Limb (tissue), 2 donors: Measurements from ENCODE around the gene NMRK1.

ENCODE experiments used
- DNase-seq, 2 donors: peaks; one replicate each; pipeline ENCODE4 v3.0.0-alpha.2; 2016; ENCODE audit errors: extremely low spot score in 2 of 2

The NMRK1 gene

DNA sequence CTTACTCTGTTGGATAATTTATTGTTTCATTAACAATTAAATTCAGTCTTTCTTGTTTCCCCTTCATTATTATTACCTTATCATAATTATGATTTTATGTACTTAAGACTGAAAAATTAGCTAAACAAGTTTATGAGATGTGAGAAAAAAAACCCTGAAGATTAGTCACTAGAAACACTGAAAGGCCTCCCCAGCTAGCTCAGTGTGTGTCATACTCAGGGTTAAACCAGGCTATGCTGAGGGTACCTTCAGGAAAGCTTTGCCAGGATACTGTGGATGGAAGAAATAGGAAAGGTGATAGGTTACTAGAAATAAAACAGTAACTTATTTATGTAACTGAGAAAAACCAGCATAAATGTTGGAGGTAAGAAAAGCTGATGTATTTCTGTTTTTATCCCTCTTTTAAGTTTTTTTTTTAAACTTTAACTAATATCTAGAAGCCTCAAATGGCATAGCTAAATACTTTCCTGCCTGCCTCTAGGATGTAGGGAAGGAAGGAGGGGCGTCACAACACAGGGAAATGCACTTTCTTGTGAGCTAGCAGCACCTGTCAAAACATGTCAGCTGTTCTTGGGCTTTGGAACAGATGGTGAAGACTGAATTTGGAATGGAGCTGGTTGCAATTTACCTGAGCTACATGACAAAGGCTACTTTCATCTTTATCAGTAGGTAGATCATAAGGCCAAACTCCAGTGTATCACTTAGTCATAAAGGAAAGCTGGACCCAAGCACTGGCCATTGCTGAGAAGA, 24.2 kb downstream of the NMRK1 start:
- DNase-seq: no peak

GRCh38 chr9:75061169-75061568, 26.8 kb downstream of the NMRK1 start:
- DNase-seq: no peak

GRCh38 chr9:75054368-75055001, 33.5 kb downstream of the NMRK1 start:
- no peak for DNase-seq

GRCh38 chr9:75053869-75054268, 34.1 kb downstream of the NMRK1 start:
- DNase-seq: no peak

GRCh38 chr9:75051285-75051684, 36.7 kb downstream of the NMRK1 start:
- DNase-seq: no peak

DNA sequence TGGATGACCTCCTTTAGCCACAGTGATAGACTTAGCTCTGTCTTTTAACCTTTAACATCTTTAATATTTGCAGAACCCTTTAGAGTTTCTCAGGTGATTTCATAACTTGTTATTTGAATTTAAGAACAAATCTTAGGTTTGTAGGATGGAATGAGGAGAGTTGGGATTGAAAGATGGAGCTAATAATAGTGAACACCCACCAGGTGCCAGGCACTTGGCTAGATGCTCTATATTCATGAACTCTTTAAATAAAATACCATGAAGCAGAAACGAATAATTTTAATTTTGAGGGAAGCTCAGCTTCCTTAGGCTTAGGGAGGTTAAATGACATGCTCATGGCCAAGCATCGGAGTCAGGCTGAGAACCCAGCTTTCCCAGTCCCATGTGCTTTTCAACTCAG, 40.4 kb downstream of the NMRK1 start:
- no peak for DNase-seq

DNA sequence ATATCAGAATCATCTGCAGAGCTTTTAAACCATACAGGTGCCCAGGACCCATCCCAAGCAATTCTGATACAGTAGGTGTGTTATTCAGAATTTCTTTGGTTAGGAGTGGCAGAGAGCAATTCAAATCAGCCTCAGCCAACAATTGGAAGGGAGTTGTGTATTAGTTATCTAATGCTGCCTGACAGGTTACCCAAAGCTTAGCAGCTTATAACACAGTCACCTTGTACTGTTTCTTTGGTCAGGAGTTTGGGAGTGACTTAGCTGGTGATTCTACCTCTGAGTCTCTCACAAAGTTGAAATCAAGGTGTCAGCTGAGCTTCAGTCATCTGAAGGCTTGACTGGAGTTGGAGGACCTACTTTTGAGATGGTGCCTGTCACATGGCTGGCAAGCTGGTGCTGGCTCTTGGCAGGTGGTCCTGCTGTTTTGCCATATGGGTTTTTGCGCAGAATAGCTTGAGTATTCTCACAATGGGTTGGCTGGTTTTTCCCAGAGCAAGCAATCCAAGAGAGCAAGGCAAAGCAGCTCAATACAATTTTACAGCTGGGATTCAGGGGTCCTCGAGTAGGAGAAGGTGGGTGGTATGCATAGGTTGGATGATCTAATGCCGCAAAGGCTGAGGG, 41.1 kb downstream of the NMRK1 start:
- DNase-seq: no peak

DNA sequence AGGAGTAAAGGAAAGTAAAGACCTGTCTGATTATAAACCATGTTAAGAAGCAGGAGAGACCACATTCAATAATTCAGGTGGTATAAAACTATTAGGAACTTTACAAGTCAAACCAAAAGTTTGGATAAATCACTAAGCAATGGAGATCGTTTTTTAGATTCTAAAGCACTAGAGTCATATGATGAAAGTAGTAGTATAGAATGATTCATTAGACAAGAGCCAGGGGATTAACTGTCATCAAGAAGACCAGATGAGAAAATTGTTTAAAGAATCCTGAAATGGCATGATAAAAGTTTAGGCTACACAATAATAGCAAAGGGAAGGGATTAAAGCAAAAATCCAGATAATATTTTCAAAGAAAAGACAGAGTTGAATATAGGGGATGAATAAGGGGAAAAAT, 46.9 kb downstream of the NMRK1 start:
- no peak for DNase-seq

DNA sequence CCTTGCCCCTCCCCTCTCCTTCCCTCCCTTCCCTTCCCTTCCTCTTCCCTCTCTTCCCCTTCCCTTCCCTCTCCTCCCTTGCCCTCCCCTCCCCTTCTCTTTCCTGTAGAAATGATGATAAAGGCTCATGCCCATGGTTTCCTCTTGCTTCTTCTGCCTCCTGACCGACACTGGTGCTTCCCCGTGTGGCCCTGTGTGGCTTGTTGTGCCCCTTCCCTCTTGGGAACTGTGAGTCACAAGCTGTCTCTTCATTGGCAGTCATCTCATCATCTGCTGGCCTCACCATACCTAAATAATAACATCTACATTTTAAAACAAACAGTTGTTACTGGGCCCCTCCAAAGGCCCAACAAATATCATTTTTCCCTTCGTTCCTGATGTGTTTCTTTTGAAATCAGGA, 48.2 kb downstream of the NMRK1 start:
- DNase-seq: no peak

- DNase-seq: no peak
Measured at GRCh38 chr9:75039009-75039408, 48.9 kb downstream of the NMRK1 start.

DNA sequence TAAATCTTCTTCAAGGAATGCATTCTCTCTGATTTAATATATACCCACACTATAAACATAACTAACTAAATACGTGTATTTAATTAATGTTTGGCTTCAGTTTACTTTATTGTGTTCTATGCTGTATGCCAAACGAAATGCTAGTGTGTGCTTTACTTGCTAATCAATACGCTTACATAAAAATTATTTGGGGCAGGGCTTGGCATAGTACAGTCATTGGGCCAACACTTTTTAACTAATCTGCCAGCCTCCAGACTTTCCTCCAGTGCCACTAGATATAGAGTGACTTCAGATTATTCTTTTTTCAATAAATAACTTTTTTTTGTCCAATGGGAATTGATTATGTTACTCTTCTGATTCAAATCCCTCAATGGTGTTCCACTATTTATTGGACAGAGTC, 51.2 kb downstream of the NMRK1 start:
- no peak for DNase-seq

DNA sequence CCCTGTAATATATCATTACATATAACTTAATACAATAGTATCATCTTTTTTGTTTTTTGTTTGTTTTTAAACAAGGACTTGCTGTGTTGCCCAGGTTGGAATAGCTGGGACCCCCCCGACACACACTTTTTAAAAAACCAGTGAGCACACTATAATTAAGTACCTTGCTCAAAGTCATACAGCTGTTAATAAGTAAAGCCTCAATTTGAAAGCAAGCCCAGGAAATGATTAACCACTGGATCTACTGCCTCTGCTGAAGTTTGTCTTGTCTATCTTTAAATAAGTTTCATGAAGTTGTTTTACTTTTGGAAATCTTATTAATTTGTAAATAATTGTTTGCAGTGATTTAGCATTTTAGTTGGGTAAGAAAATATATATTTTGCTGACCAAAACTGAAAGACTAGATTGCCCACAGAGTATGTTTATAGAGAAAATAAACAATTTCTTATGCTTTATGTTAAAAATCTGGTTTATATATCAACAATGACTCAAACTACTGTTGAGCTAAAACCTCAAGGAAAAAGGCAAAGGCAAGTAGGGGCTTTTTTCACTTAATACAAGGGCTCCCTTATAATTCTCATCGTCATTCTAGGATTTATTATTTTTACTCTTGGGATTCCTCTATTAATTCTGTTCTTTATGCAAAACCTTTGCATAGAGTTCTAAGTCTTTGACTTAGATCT, 54.0 kb downstream of the NMRK1 start:
- DNase-seq: no peak

DNA sequence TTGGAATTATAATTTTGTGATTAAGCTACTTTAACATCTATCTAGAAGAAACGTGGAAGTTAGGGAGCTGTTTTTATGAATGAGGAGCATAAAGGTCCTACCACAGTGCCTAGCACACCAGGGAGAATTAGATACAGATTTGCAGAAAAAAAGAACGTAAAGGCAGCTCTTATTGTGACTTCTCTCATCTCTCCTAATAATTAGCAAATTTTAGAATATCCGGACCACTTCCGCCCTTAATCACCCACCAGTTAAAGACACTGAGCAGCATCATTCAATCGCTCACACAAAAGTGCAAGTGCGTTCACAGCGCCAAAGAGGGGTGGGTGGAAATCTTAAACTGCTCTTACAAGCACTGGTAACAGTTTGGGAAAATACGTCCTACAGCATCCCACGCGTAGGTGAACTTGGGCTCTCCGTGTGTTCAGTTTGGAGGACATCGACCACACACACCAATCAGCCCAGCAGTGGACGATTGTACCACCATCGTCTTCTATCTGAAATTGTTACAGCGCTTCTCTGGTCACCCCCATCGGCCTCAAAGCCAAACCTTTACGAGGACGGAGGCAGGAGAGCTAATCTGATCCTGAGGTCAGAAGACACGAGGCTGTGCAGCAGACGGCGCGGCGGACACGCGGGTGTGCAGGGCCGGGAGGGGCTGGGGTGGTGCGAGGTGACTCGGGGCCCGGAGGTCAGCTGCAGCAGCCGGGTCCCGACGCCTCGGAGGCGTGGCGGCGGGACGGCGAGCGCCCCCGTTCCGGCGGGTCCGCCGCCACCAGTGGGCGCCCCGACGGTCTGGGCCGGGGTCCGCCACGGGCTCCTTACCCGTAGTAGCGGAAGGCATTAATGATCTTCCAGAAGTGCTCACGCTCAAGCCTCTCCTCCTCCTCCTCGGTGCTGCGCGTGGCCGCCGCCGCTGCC, 60.5 kb downstream of the NMRK1 start:
- DNase-seq: peak in 1 of 2 donors; percentile 22

DNA sequence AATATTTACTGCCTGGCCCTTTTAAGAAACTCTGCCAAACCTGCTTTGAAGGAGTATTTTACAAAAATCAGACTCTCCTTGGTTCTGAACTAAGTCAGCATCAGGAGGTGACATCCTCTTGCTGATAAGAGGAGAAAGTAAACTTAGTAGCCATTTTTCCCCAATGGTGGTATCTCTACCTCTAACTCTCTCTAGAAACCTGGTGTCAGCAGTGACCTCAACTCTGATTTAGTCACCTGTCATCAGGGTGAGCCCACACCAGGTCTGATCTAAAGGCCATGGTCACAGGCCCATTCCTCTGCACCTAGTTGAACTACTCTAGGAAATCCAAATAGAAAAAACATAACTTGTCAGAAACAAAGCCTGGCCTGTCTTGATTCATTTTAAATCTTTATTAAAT, 64.1 kb downstream of the NMRK1 start:
- no peak for DNase-seq

DNA sequence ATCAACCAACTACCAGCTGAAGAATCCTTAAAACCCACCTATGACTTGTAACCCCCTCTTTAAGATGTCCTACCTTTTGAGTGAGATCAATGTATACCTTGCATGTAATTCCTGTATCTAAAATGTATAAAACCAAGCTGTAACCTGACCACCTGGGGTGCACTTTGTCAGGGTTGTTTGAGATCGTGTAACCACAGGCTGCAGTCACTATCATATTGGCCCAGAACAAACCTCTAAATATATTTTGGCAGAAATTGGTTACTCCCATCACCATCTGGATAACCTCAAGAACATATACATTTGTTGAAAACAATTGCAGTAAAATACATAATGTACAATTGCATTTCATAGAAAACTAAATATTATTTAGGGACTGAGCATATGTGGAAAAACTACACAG, 68.3 kb downstream of the NMRK1 start:
- no peak for DNase-seq

DNA sequence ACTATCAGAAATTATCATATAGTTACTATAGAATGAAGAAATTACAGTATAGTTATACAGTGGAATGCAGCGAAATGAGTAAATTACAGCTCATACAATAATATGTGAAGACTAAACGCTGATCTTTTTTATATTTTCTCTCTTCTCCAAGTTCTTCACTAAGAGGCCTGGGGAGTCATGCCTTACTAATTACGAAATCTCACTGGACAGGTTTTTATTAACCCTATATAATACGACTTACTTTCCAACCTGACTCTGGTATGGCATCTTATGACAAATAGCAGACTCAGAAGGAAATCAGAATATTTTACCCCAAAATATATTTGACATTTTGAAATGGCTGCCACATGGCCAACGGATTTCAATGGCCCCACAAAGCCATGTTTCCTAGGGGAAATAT, 68.9 kb downstream of the NMRK1 start:
- DNase-seq: no peak

DNA sequence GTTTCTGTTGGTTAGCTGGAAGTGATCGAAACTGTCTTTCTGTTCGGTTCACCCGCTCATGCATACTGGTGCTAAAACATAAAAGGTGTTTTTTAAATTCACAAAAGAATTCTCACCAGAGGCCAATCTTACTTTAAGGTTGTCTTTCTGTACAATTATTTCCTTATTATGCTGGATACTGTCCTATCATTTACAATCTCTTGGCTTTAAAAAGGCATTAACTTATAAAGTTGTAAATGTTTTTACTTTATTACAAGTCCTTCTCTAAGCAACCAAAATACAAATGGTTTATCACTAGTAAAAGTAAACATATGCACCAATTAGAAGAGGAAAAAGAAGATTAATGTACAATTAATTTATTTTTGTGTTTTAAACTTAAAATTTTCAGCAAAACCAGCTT, 70.6 kb downstream of the NMRK1 start:
- DNase-seq: no peak

DNA sequence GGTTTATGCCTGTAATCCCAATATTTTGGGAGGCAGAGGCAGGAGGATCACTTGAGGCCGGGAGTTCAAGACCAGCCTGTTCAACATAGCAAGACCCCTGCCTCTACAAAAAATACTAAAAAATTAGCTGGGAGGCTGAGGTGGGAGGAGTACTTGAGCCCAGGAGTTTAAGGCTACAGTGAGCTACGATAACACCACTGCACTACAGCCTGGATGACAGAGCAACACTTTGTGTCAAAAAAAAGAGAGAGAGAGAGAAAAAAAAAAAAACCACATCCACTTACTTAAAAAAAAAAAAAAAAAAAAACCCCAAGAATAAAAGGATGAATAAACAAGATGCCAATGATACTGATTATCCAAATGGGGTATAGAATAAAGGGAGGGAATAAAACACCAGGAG, 74.2 kb downstream of the NMRK1 start:
- no peak for DNase-seq
